ENCODE results near the gene KLF13.

Gene KLF13

GRCh38 chr15:31357148-31357547 lies 30.5 kb downstream of the KLF13 start:
- Histone ChIP-seq H3K27ac (ENCODE audit: low read length) (peak overlapping the region; percentile 98; the same call in 1 of the 2 replicates), H3F3A (ENCODE audit: insufficient read depth, low read length) (peaks cover 94% of the 10 kb centered on the region), H3K4me2 (ENCODE audit: low read depth, low read length) (peak overlapping the region; percentile 48), H3K4me1 (ENCODE audit: low read length) (peaks cover 100% of the 10 kb centered on the region), H3K4me3 (ENCODE audit: low read length) (no peak overlapping the region), H3K79me2 (ENCODE audit: low read length) (peaks cover 97% of the 10 kb centered on the region), H3K9me2 (replicated peaks; ENCODE audit: insufficient read depth, low read length) (no peaks in the 10 kb centered on the region), H3K27me3 (replicated peaks; ENCODE audit: insufficient read depth, low read length) (no peaks in the 10 kb centered on the region), H4K20me1 (ENCODE audit: insufficient read depth, low read length) (no peaks in the 10 kb centered on the region), H3K9me3 (replicated peaks; ENCODE audit: insufficient read depth, low read length) (no peaks in the 10 kb centered on the region), H3K9ac (ENCODE audit: low read length) (peak overlapping the region; percentile 17; the same call in 1 of the 2 replicates), H2AFZ (ENCODE audit: low read length) (no peak overlapping the region), H3K36me3 (replicated peaks; ENCODE audit: insufficient read depth, low read length) (no peaks in the 10 kb centered on the region)
- TF ChIP-seq EZH2 (optimal IDR thresholded peaks at IDR 0.05; ENCODE audit: low read depth, low read length) (no peak), EZH2phosphoT487 (IDR thresholded peaks at IDR 0.05; ENCODE audit: low read length) (no peak), CTCF (IDR thresholded peaks at IDR 0.05; ENCODE audit: low read length) (no peak)
- DNase-seq = peak; percentile 44

- H3K27me3 ChIP-seq (replicated peaks; ENCODE audit: insufficient read depth, low read length) = no peaks in the 10 kb centered on the region
- H4K20me1 ChIP-seq (ENCODE audit: insufficient read depth, low read length) = no peaks in the 10 kb centered on the region
- H3K9me3 ChIP-seq (replicated peaks; ENCODE audit: insufficient read depth, low read length) = no peaks in the 10 kb centered on the region
- H3K9me2 ChIP-seq (replicated peaks; ENCODE audit: insufficient read depth, low read length) = no peaks in the 10 kb centered on the region
- no peak overlapping the region for H3K9ac ChIP-seq (ENCODE audit: low read length)
- peaks cover 94% of the 10 kb centered on the region for H3F3A ChIP-seq (ENCODE audit: insufficient read depth, low read length)
- H3K36me3 ChIP-seq (replicated peaks; ENCODE audit: insufficient read depth, low read length) = no peaks in the 10 kb centered on the region
- H3K4me3 ChIP-seq (ENCODE audit: low read length) = no peak overlapping the region
- H3K27ac ChIP-seq (ENCODE audit: low read length) = peak overlapping the region; percentile 98; the same call in 1 of the 2 replicates
- peak overlapping the region; percentile 48; the same call in 1 of the 2 replicates for H3K4me2 ChIP-seq (ENCODE audit: low read depth, low read length)
- H3K79me2 ChIP-seq (ENCODE audit: low read length) = peaks cover 97% of the 10 kb centered on the region
- DNase-seq = no peak
- TF ChIP-seq EZH2 (optimal IDR thresholded peaks at IDR 0.05; ENCODE audit: low read depth, low read length) (no peak), CTCF (IDR thresholded peaks at IDR 0.05; ENCODE audit: low read length) (no peak), EZH2phosphoT487 (IDR thresholded peaks at IDR 0.05; ENCODE audit: low read length) (no peak)
- H2AFZ ChIP-seq (ENCODE audit: low read length) = no peak overlapping the region
- peaks cover 100% of the 10 kb centered on the region for H3K4me1 ChIP-seq (ENCODE audit: low read length)
Measured at GRCh38 chr15:31358163-31358562, 31.5 kb downstream of the KLF13 start.

GRCh38 chr15:31358957-31359701 lies 32.5 kb downstream of the KLF13 start:
- H3K36me3 ChIP-seq (replicated peaks; ENCODE audit: insufficient read depth, low read length) = no peaks in the 10 kb centered on the region
- H4K20me1 ChIP-seq (ENCODE audit: insufficient read depth, low read length) = no peaks in the 10 kb centered on the region
- H3K4me3 ChIP-seq (ENCODE audit: low read length) = 0 out of 2 replicates have a peak overlapping the region, but pooled peaks have one; percentile 1
- H2AFZ ChIP-seq (ENCODE audit: low read length) = no peak overlapping the region
- no peaks in the 10 kb centered on the region for H3K9me2 ChIP-seq (replicated peaks; ENCODE audit: insufficient read depth, low read length)
- H3K27me3 ChIP-seq (replicated peaks; ENCODE audit: insufficient read depth, low read length) = no peaks in the 10 kb centered on the region
- DNase-seq = no peak
- TF ChIP-seq CTCF (IDR thresholded peaks at IDR 0.05; ENCODE audit: low read length) = no peak
- TF ChIP-seq EZH2phosphoT487 (IDR thresholded peaks at IDR 0.05; ENCODE audit: low read length) = no peak
- no peak for TF ChIP-seq EZH2 (optimal IDR thresholded peaks at IDR 0.05; ENCODE audit: low read depth, low read length)
- H3K4me2 ChIP-seq (ENCODE audit: low read depth, low read length) = peak overlapping the region; percentile 95
- H3F3A ChIP-seq (ENCODE audit: insufficient read depth, low read length) = peaks cover 88% of the 10 kb centered on the region
- peak overlapping the region; percentile 98 for H3K27ac ChIP-seq (ENCODE audit: low read length)
- H3K9ac ChIP-seq (ENCODE audit: low read length) = peak overlapping the region; percentile 76; the same call in 1 of the 2 replicates
- no peaks in the 10 kb centered on the region for H3K9me3 ChIP-seq (replicated peaks; ENCODE audit: insufficient read depth, low read length)
- H3K4me1 ChIP-seq (ENCODE audit: low read length) = peaks cover 98% of the 10 kb centered on the region
- H3K79me2 ChIP-seq (ENCODE audit: low read length) = peaks cover 97% of the 10 kb centered on the region
